MCF 10A (cell line): ENCODE data around the gene CTCF. TPM values are rescaled to one million over a fixed set of nuclear protein-coding genes. Genes with fewer than 3 reads are reported as not detected.

Experiments used
- BruUV-seq: library from RNA; stranded (reverse); fragments of 400-500 nt; replicated peaks from 2 replicates; lab custom pipeline; 2021; lab: Mats Ljungman, UMichigan
- CTCF ChIA-PET: fragments of 300-600 bp; sonication (Branson Sonifier 250); formaldehyde crosslinking; extraction: SDS; loops from one replicate; lab custom pipeline; 2021; ENCODE audit warnings: antibody characterized with exemption, inconsistent platforms; lab: Yijun Ruan, JAX
- POLR2A ChIA-PET: fragments of 300-600, 350-650 bp; sonication (Branson Sonifier 250); formaldehyde crosslinking; extraction: SDS; loops from one replicate; lab custom pipeline; 2020; ENCODE audit warnings: antibody characterized with exemption, inconsistent platforms; lab: Yijun Ruan, JAX
- DNase-seq: peaks from one replicate; pipeline ENCODE4 v3.0.0-alpha.2; 2018; ENCODE audit not compliant: unreplicated experiment
- H3K27ac Mint-ChIP-seq: one replicate; pipeline ENCODE4 v1.8.0; 2022; ENCODE audit warnings: mild to moderate bottlenecking, low read depth, mixed read lengths; ENCODE audit not compliant: unreplicated experiment
- H3K27me3 Mint-ChIP-seq: one replicate; pipeline ENCODE4 v1.8.0; 2022; ENCODE audit warnings: mixed read lengths; ENCODE audit not compliant: insufficient read depth, unreplicated experiment
- H3K36me3 Mint-ChIP-seq: one replicate; pipeline ENCODE4 v1.8.0; 2022; ENCODE audit warnings: mild to moderate bottlenecking, moderate library complexity, mixed read lengths; ENCODE audit not compliant: insufficient read depth, unreplicated experiment
- H3K4me1 Mint-ChIP-seq: one replicate; pipeline ENCODE4 v1.8.0; 2022; ENCODE audit warnings: mixed read lengths; ENCODE audit not compliant: insufficient read depth, unreplicated experiment
- H3K4me3 Mint-ChIP-seq: one replicate; pipeline ENCODE4 v1.8.0; 2022; ENCODE audit warnings: mild to moderate bottlenecking, moderate library complexity, mixed read lengths; ENCODE audit not compliant: unreplicated experiment
- H3K9me3 Mint-ChIP-seq: one replicate; pipeline ENCODE4 v1.8.0; 2022; ENCODE audit warnings: mixed read lengths; ENCODE audit not compliant: unreplicated experiment
- CTCF ChIP-seq: fragments of 200-600 bp; IDR thresholded peaks from one replicate; pipeline ENCODE4 v1.8.0; 2022; ENCODE audit warnings: antibody characterized with exemption, mild to moderate bottlenecking; ENCODE audit not compliant: unreplicated experiment
- intact Hi-C: fragments of 100-400 bp; cut with micrococcal nuclease; formaldehyde crosslinking; loops from 2 replicates; pipeline ENCODE4 v1.14.1; 2022
- total RNA-seq: library from RNA; stranded (reverse); gene quantifications from 2 replicates; pipeline ENCODE4 v1.2.3, GENCODE V29; 2022

The CTCF gene
- total RNA-seq, 1 experiment from 2014 or later = 40.6 TPM

GRCh38 chr16:67673712-67674580, 111.6 kb downstream of the CTCF start:
- Mint-ChIP-seq H3K4me3 (no peak overlapping the region), H3K27ac (no peak overlapping the region), H3K4me1 (peaks cover 15% of the 10 kb centered on the region), H3K9me3 (no peaks in the 10 kb centered on the region), H3K27me3 (no peaks in the 10 kb centered on the region), H3K36me3 (peaks cover 12% of the 10 kb centered on the region)
- peak; percentile 68 for DNase-seq
- no peak for TF ChIP-seq CTCF
- BruUV-seq = no TSS peak
- intact Hi-C loops = loop anchor here (1.0 to 10.0 kb wide), 2 partner anchors 171 to 254 kb away; partner anchors contain the start of genes CENPT, NUTF2 and THAP11
- ChIA-PET POLR2A (interaction anchor here (1.3 kb wide), 1 partner anchor 46 kb away, joined by 4 read pairs; the partner anchor contains the start of gene GFOD2), CTCF (interaction anchor here (0.6 to 3.3 kb wide), 13 partner anchors 11 to 260 kb away, joined by 3 to 15 read pairs (median 5); partner anchors contain the start of genes RANBP10 and TSNAXIP1)

- peaks cover 18% of the 10 kb centered on the region for H3K36me3 Mint-ChIP-seq
- no peak for DNase-seq
- intact Hi-C loops = loop anchor here (10.0 kb wide), 1 partner anchor 170 kb away; the partner anchor contains the start of genes CENPT, NUTF2 and THAP11
- H3K4me1 Mint-ChIP-seq = peaks cover 15% of the 10 kb centered on the region
- BruUV-seq = TSS peak; percentile 17
- CTCF ChIA-PET = interaction anchor here (0.6 kb wide), 2 partner anchors 112 to 117 kb away, joined by 3 read pairs; no protein-coding TSS in a partner anchor
- no peak overlapping the region for H3K27ac Mint-ChIP-seq
- no peak overlapping the region for H3K4me3 Mint-ChIP-seq
- POLR2A ChIA-PET = no interaction called here
- no peaks in the 10 kb centered on the region for H3K27me3 Mint-ChIP-seq
- no peak for TF ChIP-seq CTCF
- no peaks in the 10 kb centered on the region for H3K9me3 Mint-ChIP-seq
Observed at GRCh38 chr16:67674851-67675578, 112.7 kb downstream of the CTCF start.

GRCh38 chr16:67675579-67675935, 113.2 kb downstream of the CTCF start:
- peaks cover 15% of the 10 kb centered on the region for H3K4me1 Mint-ChIP-seq
- no peaks in the 10 kb centered on the region for H3K9me3 Mint-ChIP-seq
- H3K27ac Mint-ChIP-seq = no peak overlapping the region
- no peak overlapping the region for H3K4me3 Mint-ChIP-seq
- no peaks in the 10 kb centered on the region for H3K27me3 Mint-ChIP-seq
- intact Hi-C loops = loop anchor here (10.0 kb wide), 1 partner anchor 169 kb away; the partner anchor contains the start of genes CENPT, NUTF2 and THAP11
- DNase-seq = no peak
- peaks cover 18% of the 10 kb centered on the region for H3K36me3 Mint-ChIP-seq
- no TSS peak for BruUV-seq
- CTCF ChIA-PET = no interaction called here
- POLR2A ChIA-PET = no interaction called here
- TF ChIP-seq CTCF = no peak

GRCh38 chr16:67675999-67676398, 113.7 kb downstream of the CTCF start:
- ChIA-PET CTCF (no interaction called here), POLR2A (no interaction called here)
- Mint-ChIP-seq H3K27me3 (no peaks in the 10 kb centered on the region), H3K4me3 (no peak overlapping the region), H3K36me3 (peaks cover 18% of the 10 kb centered on the region), H3K4me1 (peaks cover 15% of the 10 kb centered on the region), H3K9me3 (no peaks in the 10 kb centered on the region), H3K27ac (no peak overlapping the region)
- intact Hi-C loops = loop anchor here (10.0 kb wide), 1 partner anchor 169 kb away; the partner anchor contains the start of genes CENPT, NUTF2 and THAP11
- no TSS peak for BruUV-seq
- TF ChIP-seq CTCF = no peak
- DNase-seq = no peak
